GM19438 (cell line): ENCODE data around the gene SNU13.
A peak's percentile ranks its signal among the peaks of the same experiment; 100 is the strongest.
"Not testable (repeated sequence)": the region's sequence is repeated elsewhere in the genome, so short reads cannot be mapped to it uniquely, and the experiment has no call there.

ENCODE experiments used
- ATAC-seq: cut with Tn5 transposase; IDR thresholded peaks from one replicate; pipeline ENCODE4 v1.9.1; 2021; ENCODE audit warnings: low read depth; ENCODE audit not compliant: unreplicated experiment

Gene SNU13

DNA sequence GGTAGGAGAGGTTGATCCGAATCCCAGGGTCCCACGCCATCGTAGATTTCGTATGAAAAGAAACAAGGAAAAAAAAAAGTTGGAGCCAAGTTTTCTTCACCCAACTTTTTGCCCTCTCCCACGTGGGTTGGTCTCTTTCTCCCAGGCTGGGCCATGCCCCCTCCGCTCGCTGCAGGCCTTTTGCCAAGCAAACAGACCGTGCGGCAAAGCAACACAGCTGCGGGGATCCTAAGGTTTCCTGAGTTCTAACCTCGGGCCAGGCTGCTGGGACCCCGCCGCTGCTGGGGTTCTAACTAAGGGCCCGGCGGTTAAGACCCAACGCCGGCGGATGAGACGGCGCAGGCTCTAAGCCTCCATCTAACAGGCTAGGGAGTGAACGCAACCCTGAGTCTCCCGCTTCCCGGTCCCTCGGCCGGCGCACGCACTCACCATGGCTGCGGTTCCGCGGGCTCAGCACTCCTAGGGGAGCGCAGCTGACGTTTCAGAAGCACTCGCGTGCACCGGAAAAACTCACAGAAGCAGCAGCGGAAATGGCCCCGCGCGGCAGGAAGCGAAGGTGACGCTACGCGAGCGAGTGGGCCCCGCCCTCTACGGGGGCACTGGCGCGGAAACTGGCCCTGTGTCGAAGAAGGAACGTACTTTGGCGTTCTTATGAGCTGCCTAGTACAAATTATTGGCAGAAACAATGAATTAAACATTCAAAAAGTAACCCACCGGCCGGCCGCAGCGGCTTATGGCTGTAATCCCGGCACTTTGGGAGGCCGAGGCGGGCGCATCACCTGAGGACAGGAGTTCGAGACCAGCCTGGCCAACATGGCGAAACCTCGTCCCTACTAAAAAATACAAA is at the start of gene SNU13:
Gene SNU13 (minus strand): TSS at position 503 of the 847 bp plus-strand sequence. CDS start 71 bp downstream, at position 432.
- ATAC-seq: peak; percentile 82

DNA sequence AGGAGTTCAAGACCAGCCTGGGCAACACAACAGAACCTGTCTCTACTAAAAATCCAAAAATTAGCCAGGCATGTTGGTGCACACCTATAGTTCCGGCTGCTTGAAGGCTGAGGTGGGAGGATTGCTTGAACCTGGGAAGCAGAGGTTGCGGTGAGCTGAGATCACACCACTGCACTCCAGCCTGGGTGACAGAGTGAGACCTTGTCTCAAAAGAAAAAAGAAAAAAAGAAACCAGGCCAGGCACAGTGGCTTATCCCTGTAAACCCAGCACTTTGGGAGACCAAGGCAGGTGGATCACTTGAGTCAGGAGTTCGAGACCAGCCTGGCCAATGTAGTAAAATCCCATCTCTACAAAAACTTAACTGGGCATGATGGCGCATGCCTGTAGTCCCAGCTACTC is 44.6 kb upstream of the SNU13 start:
- ATAC-seq: not testable (repeated sequence)

DNA sequence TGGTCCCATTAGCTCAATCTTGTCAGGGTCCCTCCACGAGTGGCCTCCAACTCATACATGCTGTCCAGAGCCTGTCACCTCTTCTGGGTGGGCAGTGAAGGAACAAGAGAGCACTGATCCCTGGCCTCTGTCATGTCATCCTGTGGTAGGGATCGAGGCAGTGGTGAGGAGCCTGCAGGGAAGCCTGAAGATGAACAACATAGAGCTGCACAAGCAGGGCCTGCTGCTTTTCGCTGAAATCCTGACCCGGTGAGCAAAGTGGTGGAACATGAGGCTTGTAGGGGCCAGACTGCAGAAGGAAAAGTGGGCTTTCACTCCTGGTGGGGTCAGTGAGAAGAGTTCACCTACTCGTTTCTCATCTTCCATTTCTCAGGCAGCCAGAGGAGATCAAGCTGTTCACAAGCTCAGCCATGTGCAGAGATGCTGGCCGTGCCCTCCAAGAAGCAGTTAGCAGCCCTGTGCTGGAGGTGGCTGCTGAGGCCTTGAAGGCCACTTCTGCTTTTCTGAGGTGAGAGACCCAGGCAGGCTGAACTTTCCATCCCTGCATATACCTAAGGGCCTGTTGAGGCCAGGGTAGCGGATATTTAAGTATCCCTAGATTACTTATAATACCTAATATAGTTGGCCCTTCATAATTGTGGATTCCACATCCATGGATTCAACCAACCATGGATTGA is 43.6 kb upstream of the SNU13 start:
- no peak for ATAC-seq

DNA sequence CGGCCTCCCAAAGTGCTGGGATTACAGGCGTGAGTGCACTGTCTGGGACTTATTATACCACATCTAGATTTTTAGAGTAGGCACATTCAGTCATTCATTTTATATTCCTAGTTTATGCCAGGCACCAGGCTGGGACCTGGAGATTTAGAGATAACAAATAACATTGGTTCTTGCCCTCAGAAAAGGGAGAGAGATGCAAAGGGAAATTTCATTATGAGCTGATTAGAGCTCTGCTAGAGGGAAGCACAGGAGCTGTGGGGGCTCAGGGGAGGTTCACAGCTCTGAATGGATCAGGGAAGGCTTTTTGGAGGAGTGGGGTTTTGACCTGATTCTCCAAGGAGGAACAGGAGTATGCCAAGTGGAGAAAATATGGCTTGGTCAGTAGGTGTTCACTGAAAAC is 42.9 kb upstream of the SNU13 start:
- ATAC-seq: no peak

DNA sequence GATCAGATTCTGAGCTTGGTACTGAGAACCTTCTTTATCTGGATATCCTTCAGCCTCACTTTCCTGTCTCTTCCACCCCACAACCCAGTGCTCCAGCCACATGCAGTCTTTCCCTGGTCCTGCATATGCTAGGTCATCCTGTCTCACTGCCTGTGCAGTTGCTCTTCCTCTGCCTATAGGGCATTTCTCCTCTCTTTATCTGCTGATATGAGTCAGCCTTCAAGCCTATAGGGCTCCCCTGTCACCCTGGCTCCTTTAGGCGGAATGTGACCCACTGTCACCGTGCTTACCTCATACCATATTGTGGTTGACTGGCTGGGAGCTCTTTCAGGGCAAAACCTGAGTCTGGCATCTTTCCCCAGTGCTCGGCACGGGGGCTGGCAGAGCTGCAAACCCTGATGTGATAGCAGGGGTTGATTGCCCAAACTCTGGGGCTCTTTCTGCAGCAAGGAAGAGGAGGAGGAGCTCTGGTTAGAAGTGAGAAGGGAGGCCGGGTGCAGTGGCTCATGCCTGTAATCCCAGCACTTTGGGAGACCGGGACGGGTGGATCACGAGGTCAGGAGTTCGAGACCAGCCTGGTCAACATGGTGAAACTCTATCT is 36.9 kb upstream of the SNU13 start:
- ATAC-seq: no peak

DNA sequence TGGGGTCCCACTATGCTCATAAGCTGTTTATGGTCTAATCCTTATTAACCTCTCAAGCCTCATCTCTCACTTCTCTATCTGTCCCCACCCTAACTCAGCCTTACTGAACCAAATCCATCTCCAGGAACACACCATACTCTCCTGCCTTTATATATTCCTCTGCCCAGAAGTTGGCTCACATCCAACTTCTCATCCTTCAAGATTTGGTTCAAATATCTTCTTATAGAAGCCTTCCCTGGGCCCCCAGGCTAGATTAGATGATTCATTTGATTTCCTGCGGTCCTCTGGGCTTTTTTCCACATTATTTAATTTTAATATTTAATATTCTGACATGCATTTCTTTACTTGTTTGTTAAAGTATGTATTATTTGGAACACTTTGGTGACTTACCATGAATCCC is 33.8 kb upstream of the SNU13 start:
- no peak for ATAC-seq

DNA sequence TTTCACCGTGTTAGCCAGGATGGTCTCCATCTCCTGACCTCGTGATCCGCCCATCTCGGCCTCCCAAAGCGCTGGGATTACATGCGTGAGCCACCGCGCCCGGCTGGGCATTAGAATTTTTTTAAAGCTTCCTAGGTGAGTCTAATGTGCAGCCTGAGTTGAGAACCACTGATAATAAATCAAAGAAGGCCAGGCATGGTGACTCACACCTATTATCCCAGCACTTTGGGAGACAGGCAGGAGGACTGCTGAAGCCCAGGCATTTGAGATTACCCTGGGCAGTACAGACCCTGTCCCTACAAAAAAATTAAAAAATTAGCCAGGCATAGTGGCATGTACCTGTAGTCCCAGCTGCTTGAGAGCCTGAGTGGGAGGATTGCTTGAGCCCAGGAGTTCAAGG is 24.3 kb upstream of the SNU13 start:
- ATAC-seq: no peak

DNA sequence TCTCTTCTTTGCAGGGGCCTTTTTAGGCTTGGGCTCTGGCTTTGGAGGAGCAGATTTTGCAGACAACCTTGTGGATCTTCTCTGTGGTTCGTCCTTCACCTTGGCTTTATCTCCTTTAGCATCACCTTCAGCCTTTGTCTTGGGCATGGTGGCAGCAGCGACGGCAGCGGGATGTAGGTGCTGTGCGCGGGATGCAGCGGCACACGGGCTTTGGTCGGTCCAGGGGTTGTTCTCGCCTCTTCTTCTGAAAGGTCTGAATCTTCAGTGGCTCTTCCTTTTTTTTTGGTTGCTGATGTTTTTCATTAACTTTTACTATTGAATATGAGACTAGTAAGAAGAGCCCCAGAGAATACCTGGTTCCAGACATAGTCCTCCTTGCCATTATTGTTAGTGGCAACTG is 20.7 kb upstream of the SNU13 start:
- no peak for ATAC-seq

DNA sequence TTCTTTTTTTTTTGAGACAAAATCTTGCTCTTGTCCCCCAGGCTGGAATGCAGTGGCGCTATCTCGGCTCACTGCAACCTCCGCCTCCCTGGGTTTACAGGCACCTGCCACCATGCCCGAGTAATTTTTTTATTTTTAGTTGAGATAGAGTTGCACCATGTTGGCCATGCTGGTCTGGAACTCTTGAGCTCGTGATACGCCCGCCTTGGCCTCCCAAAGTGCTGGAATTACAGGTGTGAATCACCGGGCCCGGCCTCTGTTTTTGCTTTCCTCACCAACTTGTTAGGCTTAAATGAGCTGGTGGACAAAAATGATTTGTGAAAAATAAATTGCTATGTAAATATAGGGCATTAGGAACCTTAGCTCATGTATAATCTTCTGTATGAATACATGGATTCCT is 14.1 kb upstream of the SNU13 start:
- ATAC-seq: no peak

DNA sequence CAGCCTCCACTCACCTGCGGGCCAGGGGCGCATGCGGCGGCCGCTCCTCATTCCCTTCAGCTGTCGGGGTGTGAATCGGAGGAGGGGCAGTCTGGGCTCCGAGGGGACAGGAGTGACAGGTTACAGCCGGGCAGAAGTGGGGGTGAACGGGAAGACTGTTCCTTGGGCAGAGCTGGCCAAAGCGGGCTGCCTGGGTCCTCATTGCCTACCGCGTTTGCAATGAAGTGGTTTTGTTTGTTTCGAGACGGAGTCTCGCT is 11.4 kb upstream of the SNU13 start:
- no peak for ATAC-seq

DNA sequence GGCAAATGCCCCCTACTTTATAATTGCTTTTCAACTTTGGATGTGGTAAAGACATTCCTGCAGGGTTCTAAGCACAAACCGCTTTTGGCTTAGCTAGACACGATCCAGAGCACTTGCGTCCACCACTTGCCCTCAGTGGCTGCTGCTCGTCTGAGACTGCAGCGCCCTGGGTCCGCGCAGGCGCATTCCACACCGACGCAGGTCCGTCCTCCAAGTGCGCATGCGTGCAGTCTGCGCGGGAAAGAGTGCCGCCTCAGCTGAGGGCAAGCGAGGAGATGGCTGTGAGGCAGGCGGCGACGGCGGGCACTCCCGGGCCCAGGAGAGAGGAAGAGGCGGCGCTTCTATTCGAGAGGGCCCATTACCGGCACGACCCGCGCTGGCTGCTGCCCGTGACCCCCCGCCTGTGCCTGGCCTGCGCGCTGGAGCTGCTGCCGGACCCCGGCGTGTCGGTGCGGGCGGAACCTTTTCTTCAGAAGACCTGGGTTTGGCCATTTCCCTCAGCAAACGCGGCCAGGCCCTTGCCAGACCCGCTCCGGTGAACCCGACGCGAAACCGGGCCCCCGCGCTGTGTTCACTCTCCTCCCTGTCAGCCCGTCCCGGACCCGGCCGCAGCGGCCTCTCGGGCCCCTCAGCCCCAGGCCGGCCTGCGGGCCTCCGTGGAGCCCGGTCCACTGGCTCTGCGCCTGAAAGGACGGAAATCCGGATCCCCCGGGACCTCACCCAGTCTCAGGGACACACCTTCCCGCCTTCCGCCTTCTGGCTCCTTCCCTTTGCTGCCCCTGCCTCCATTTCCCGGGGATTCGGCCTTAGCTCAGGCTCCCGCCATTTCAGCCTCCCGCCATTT is 10.8 kb upstream of the SNU13 start, which contains the start of gene MEI1:
Gene MEI1 (plus strand): TSS at position 240 of the 844 bp plus-strand sequence. CDS start 36 bp downstream, at position 276.
- ATAC-seq: no peak

DNA sequence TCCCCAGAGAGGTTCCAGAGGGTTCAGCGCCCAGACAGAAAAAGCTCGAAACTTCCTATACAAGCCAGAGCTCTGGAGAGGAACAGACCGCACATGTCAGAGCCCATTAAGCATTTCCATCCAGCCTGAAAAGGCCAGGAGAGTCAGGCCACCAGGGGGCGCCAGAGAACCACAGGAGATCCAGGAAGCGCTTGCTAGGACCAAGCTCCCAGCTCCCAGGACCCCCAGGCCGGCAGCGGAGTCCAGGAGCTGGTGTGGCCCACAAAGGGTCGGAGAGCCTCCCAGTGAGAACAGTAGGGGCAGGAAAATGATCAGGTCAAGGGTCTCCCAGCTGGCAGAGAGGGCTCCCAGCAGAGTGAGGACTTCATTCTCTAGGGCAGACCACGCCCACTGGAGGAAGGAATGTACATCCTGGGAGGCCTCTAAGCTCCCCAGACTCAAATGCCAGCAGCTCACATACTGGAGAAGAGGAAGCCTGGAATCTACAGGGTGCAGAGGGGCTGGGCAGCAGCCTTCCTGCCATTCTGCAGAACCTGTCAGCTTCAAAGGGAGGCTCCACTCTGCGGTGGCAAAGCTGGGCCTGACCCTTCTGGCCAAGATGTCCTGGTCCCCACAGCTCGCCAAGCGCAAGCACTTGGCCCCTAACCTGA is 8.6 kb upstream of the SNU13 start:
- no peak for ATAC-seq

DNA sequence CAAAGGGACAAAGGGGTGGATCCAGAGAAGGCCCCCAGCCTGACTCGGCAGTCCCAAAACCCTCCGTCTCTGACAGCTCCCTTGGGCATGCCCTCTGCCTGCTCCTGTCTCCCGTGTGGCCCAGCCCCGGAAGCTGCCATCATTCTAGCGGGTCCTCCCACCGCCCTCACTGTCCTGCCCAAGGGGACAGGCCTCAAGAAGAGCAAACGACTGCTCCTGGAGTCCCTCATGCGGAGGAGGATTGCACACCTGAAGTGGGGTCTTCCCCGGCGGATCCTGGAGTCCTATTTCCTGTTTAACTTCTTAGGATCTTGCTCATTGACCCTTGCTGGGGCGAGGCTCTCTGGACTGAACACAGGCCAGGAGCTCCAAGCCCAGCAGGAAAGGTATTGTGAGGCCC is 8.0 kb upstream of the SNU13 start:
- ATAC-seq: no peak

DNA sequence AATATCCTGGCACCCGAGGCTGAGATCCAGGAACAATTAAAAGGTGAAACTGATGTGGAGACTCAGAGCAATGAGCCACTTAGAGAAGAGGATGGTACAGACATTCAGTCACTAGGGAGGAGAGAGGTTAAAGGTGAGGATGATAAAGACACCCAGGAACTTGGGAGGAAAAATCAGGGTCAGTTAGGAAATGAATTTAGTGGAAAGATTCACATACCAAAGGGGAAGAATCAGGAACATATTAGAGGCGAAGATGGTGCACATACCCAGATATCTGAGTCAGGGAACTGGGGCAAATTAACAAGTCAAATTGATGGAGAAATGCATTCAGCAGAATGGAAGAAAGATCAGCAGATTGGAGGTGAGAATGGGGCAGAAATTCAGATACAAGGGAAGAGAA is 6.5 kb upstream of the SNU13 start:
- ATAC-seq: no peak

DNA sequence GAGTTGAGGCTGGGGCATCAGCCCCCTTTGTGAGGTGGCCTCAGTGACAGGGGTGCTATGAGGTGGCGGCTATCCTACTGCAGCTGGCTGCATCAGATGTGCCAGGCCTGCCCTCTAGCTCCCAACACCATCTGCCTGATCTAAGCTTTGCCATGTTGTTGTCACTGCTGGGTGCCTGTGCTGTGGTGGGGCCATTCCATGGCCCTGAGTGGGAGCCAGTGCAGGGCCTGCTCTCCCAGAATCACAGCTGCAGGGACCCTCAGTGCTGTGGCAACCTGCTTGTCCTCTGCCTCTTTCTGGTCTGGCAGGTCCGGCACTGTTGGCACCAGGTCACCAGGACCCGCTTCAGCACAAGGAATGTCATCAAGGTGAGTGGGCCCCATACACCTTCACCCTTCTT is 1.8 kb upstream of the SNU13 start:
- no peak for ATAC-seq

DNA sequence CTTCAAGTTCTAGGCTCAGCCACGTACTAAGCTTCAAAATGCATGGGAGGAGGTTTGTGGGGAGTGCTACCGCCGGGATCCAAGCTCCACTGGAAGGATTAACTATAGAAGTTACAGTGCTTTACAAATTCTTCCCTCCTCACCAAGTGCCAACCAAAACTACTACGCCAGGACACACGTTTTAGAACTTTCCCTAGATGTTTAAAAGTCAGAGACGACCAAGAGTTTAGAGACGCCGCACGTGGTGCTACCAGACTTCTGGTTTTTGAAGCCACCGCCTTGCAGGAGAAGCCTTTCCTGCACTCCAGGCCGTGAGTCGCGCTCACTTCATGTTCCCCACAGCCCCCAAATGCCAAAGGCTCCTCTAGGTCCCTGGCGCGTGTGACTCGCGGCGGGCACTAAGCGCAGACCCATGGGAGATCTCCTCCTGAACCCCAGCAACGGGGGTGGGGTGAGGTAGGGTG is 734 bp downstream of the SNU13 start:
- ATAC-seq: no peak

DNA sequence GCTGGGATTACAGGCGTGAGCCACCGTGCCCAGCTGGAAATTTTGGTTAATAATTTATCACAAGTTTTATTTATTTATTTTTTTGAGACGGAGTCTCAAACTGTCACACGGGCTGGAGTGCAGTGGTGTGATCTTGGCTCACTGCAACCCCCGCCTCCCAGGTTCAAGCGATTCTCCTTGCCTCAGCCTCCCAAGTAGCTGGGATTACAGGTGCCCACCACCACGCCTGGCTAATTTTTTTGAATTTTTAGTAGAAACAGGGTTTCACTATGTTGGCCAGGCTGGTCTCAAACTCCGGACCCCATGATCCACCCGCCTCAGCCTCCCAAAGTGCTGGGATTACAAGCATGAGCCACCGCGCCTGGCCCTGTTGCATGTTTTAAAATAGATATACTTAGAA is 1.8 kb downstream of the SNU13 start:
- not testable (repeated sequence) for ATAC-seq

DNA sequence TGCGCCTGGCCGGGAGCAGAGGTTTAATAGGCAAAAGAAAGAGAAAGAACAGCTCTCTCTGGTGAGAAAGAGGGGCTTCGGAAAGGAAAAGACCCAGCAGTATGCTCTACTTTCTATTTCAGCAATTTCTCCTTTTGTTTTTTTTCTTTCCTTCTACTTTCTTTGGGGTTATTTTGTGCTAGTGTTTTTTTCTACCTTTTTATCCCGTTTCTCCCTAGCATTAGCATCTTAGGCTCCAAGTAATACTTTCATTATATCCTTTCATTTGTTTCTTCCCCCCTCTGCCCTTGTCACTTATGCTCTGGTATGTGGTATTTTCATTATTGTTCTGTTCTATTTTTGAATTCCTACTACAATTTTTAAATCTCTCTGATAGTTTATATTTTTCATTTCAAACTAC is 4.5 kb downstream of the SNU13 start:
- no peak for ATAC-seq

DNA sequence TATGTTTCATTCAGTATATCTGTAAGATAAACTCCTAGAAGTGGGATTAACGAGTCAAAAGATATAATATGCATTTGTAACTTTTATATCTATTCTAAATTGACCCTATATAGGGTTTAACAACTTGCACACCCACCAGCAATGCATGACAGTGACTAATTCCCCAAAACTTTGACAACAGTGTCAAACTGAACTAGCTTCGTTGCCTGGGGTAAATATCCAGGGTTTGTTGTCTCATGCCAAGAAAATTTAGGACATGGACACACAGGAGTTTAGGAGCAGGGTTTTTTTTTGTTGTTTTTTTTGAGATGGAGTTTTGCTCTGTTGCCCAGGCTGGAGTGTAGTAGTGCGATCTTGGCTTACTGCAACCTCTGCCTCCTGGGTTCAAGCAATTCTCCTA is 5.1 kb downstream of the SNU13 start:
- ATAC-seq: no peak

DNA sequence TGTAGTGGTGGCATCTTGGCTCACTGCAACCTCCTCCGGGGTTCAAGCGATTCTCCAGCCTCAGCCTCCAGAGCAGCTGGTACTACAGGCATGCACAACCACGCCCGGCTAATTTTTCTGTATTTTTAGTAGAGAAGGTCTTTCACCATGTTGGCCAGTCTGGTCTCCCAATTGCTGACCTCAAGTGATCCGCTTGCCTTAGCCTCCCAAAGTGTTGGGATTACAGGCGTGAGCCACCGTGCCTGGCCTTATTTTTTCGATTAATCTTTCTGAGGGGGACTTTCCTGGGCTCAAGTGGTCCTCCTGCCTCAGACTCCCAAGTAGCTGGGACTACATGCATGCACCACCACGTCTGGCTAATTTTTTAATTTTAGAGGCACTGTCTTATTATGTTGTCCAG is 5.6 kb downstream of the SNU13 start:
- no peak for ATAC-seq
